HG03097 (cell line): ENCODE results near the gene LGALS3.

Experiments
- ATAC-seq: cut with Tn5 transposase; IDR thresholded peaks from one replicate; pipeline ENCODE4 v1.9.1; 2021; ENCODE audit not compliant: unreplicated experiment, low FRiP score

Gene LGALS3

GRCh38 chr14:55111122-55111708, 17.8 kb upstream of the LGALS3 start:
- ATAC-seq = no peak

GRCh38 chr14:55114720-55115119, 14.3 kb upstream of the LGALS3 start:
- no peak for ATAC-seq

- ATAC-seq = no peak
Measured at GRCh38 chr14:55115460-55115859, 13.6 kb upstream of the LGALS3 start.

GRCh38 chr14:55115861-55116245, 13.2 kb upstream of the LGALS3 start:
- ATAC-seq = no peak

- ATAC-seq = no peak
Measured at GRCh38 chr14:55116246-55117030, 12.6 kb upstream of the LGALS3 start.

GRCh38 chr14:55117803-55118441, 11.1 kb upstream of the LGALS3 start:
- no peak for ATAC-seq

- no peak for ATAC-seq
Measured at GRCh38 chr14:55118761-55119160, 10.3 kb upstream of the LGALS3 start.

- no peak for ATAC-seq
Measured at GRCh38 chr14:55120571-55121495, 8.2 kb upstream of the LGALS3 start.

- ATAC-seq = no peak
Measured at GRCh38 chr14:55121628-55122439, 7.2 kb upstream of the LGALS3 start.

GRCh38 chr14:55122440-55122986, 6.5 kb upstream of the LGALS3 start:
- no peak for ATAC-seq

GRCh38 chr14:55123101-55123500, 6.0 kb upstream of the LGALS3 start:
- no peak for ATAC-seq

GRCh38 chr14:55123852-55124639, 5.0 kb upstream of the LGALS3 start:
- no peak for ATAC-seq

- ATAC-seq = no peak
Measured at GRCh38 chr14:55124774-55125386, 4.2 kb upstream of the LGALS3 start.

GRCh38 chr14:55125403-55125802, 3.6 kb upstream of the LGALS3 start:
- no peak for ATAC-seq

- no peak for ATAC-seq
Measured at GRCh38 chr14:55126034-55126433, 3.0 kb upstream of the LGALS3 start.

- no peak for ATAC-seq
Measured at GRCh38 chr14:55126932-55127459, 2.1 kb upstream of the LGALS3 start.

GRCh38 chr14:55127460-55127951, 1.5 kb upstream of the LGALS3 start:
- no peak for ATAC-seq
